Neuronal stem cell (in vitro differentiated cells): ENCODE measurements around the gene ITPR2.

ENCODE experiments used
- DNase-seq: peaks from one replicate; pipeline ENCODE4 v3.0.0-alpha.2; 2013; ENCODE audit warnings: low spot score
- H2AFZ ChIP-seq: one replicate; pipeline ENCODE4 v1.6.1; 2013; ENCODE audit warnings: mild to moderate bottlenecking, low read length, inconsistent platforms
- H2AK5ac ChIP-seq: 2 replicates; pipeline ENCODE4 v1.6.1; 2013; ENCODE audit warnings: low read depth, mild to moderate bottlenecking, inconsistent platforms, low read length, moderate library complexity, mixed read lengths
- H2BK120ac ChIP-seq: 2 replicates; pipeline ENCODE4 v1.6.1; 2013; ENCODE audit warnings: low read depth, mild to moderate bottlenecking, inconsistent platforms, low read length, moderate library complexity, mixed read lengths
- H2BK12ac ChIP-seq: one replicate; pipeline ENCODE4 v1.6.1; 2013; ENCODE audit warnings: low read length, inconsistent platforms
- H2BK15ac ChIP-seq: 2 replicates; pipeline ENCODE4 v1.6.1; 2013; ENCODE audit warnings: mild to moderate bottlenecking, low read length, inconsistent platforms, mixed read lengths
- H2BK5ac ChIP-seq: one replicate; pipeline ENCODE4 v1.6.1; 2013; ENCODE audit warnings: inconsistent platforms, mild to moderate bottlenecking, low read length, moderate library complexity
- H3K14ac ChIP-seq: one replicate; pipeline ENCODE4 v1.6.1; 2013; ENCODE audit warnings: low read length, inconsistent platforms
- H3K18ac ChIP-seq: 2 replicates; pipeline ENCODE4 v1.6.1; 2013; ENCODE audit warnings: low read length, inconsistent platforms
- H3K23ac ChIP-seq: 2 replicates; pipeline ENCODE4 v1.6.1; 2013; ENCODE audit warnings: low read depth, mild to moderate bottlenecking, mixed read lengths, low read length, inconsistent platforms; ENCODE audit not compliant: poor library complexity
- H3K27ac ChIP-seq: replicated peaks from 3 replicates; pipeline ENCODE4 v1.5.1; 2013; ENCODE audit warnings: low read length, inconsistent platforms
- H3K27me3 ChIP-seq, 3 experiments: 2 replicates each; pipeline ENCODE4 v1.6.1; 2013; ENCODE audit warnings: low read length in 3 of 3, mild to moderate bottlenecking in 2 of 3, inconsistent platforms in 1 of 3, low read depth in 1 of 3, mixed read lengths in 1 of 3, moderate library complexity in 1 of 3; ENCODE audit not compliant: control insufficient read depth in 3 of 3, insufficient read depth in 3 of 3
- H3K36me3 ChIP-seq, 2 donors: replicated peaks in 1 of 2; 2 replicates each; pipeline ENCODE4 v1.6.1; 2013; ENCODE audit warnings: low read length in 2 of 2; ENCODE audit not compliant: control insufficient read depth in 2 of 2, insufficient read depth in 2 of 2
- H3K4ac ChIP-seq: 2 replicates; pipeline ENCODE4 v1.6.1; 2013; ENCODE audit warnings: inconsistent platforms, mild to moderate bottlenecking, low read length, moderate library complexity
- H3K4me1 ChIP-seq, 2 donors: 1 replicate in 1 of 2; 2 replicates in 1 of 2; pipeline ENCODE4 v1.6.1; 2013; ENCODE audit warnings: low read length in 2 of 2, low read depth in 1 of 2; ENCODE audit not compliant: control insufficient read depth in 2 of 2, insufficient read depth in 1 of 2
- H3K4me2 ChIP-seq: one replicate; pipeline ENCODE4 v1.6.1; 2013; ENCODE audit warnings: mild to moderate bottlenecking, low read length, inconsistent platforms; ENCODE audit not compliant: insufficient read depth, poor library complexity, severe bottlenecking
- H3K4me3 ChIP-seq, 2 donors: 2 replicates each; pipeline ENCODE4 v1.5.1; 2013; ENCODE audit warnings: low read length in 2 of 2, mild to moderate bottlenecking in 2 of 2, inconsistent platforms in 1 of 2, moderate library complexity in 1 of 2
- H3K79me1 ChIP-seq: one replicate; pipeline ENCODE4 v1.6.1; 2013; ENCODE audit warnings: low read depth, mild to moderate bottlenecking, inconsistent platforms, low read length, moderate library complexity
- H3K9ac ChIP-seq: one replicate; pipeline ENCODE4 v1.6.1; 2013; ENCODE audit warnings: mild to moderate bottlenecking, low read depth, low read length, inconsistent platforms; ENCODE audit not compliant: poor library complexity
- H3K9me3 ChIP-seq, 2 donors: replicated peaks in 1 of 2; 2 replicates each; pipeline versions ENCODE3 to v1.6.1; 2013; ENCODE audit warnings: low read length in 2 of 2, mild to moderate bottlenecking in 2 of 2, inconsistent platforms in 1 of 2, low read depth in 1 of 2, mixed read lengths in 1 of 2, moderate library complexity in 1 of 2; ENCODE audit not compliant: control insufficient read depth in 2 of 2, insufficient read depth in 1 of 2
- H4K8ac ChIP-seq: one replicate; pipeline ENCODE4 v1.6.1; 2013; ENCODE audit warnings: low read depth, mild to moderate bottlenecking, inconsistent platforms, low read length, moderate library complexity
- H4K91ac ChIP-seq: one replicate; pipeline ENCODE4 v1.6.1; 2013; ENCODE audit warnings: low read length, low read depth, mild to moderate bottlenecking, inconsistent platforms; ENCODE audit not compliant: poor library complexity
- WGBS, 2 donors: extraction: QIAGEN DNeasy Blood & Tissue Kit; methylation state at CpG; one replicate each; pipeline ENCODE4 v1.1.7; 2013; ENCODE audit warnings: missing lambda C conversion rate in 2 of 2, mixed read lengths in 1 of 2; ENCODE audit not compliant: insufficient read length in 2 of 2, insufficient replicate concordance in 1 of 2; ENCODE audit errors: extremely low coverage in 2 of 2; 5-methylcytosine and 5-hydroxymethylcytosine counted together

The ITPR2 gene

DNA sequence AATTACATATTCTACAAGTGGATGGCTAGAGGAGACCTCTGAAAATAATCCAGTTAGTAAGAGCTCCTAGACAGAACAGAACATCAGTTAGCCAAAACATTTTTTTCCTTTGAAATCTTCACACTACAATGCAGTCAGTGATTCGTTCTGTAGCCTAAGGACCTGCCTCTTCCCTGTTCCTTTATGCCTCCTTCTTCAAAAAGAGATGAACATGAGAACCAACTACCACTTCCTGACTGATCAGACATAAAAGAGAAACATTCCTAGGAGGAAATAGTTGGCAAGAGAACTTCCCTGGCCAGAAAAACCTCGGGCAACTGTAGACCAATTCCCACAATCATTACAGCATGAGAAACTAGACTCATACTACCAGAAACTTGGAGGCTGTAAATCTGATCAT lies 29.4 kb downstream of the ITPR2 start:
- H3K4me1 ChIP-seq: no peaks in the 10 kb centered on the region
- H3K4me2 ChIP-seq: no peak overlapping the region
- H3K9me3 ChIP-seq: no peaks in the 10 kb centered on the region
- no peaks in the 10 kb centered on the region for H3K27me3 ChIP-seq
- no peak overlapping the region for H2BK5ac ChIP-seq
- no peak overlapping the region for H3K4me3 ChIP-seq
- H2BK15ac ChIP-seq: no peak overlapping the region
- peak overlapping the region; percentile 85 for H2AFZ ChIP-seq
- H3K27ac ChIP-seq: no peak overlapping the region
- no peak overlapping the region for H2BK12ac ChIP-seq
- no peak overlapping the region for H4K91ac ChIP-seq
- no peak for DNase-seq
- H4K8ac ChIP-seq: no peak overlapping the region
- H3K79me1 ChIP-seq: no peaks in the 10 kb centered on the region
- H2BK120ac ChIP-seq: no peak overlapping the region
- H3K14ac ChIP-seq: no peak overlapping the region
- no peak overlapping the region for H3K9ac ChIP-seq
- no peak overlapping the region for H2AK5ac ChIP-seq
- no peaks in the 10 kb centered on the region for H3K36me3 ChIP-seq
- H3K18ac ChIP-seq: no peak overlapping the region
- H3K23ac ChIP-seq: no peak overlapping the region
- no CpG with 5 or more reads among the region's 2 CpGs for WGBS, 2 donors
- H3K4ac ChIP-seq: no peak overlapping the region

DNA sequence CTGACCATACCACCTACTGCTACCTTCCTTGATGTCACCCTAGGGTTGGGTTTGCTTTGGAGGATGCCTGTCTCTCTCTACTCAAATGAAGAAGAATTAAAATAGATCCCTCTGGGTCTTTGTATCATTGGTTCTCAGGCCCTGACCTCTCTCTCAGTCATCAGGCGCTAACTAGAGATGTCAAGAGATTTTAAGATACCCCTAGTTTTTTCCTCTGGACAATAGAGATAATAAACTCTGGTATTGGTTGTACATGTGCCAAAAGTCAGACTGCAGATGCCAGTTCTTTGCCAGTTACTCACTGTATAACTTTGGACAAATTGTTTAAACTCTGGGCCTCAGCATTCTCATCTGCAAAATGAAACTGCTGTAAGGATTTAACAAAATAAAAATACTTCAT lies 31.5 kb downstream of the ITPR2 start:
- Histone ChIP-seq H3K18ac (no peak overlapping the region), H2BK15ac (no peak overlapping the region), H2BK120ac (no peak overlapping the region), H3K4ac (no peak overlapping the region), H2BK5ac (no peak overlapping the region), H2AFZ (no peak overlapping the region), H4K91ac (no peak overlapping the region), H3K79me1 (no peaks in the 10 kb centered on the region), H3K27ac (no peak overlapping the region), H3K9ac (no peak overlapping the region), H3K4me3 (no peak overlapping the region), H3K14ac (no peak overlapping the region), H3K4me2 (no peak overlapping the region), H3K36me3 (no peaks in the 10 kb centered on the region), H4K8ac (no peak overlapping the region), H3K4me1 (no peaks in the 10 kb centered on the region), H3K9me3 (no peaks in the 10 kb centered on the region), H2AK5ac (no peak overlapping the region), H3K23ac (no peak overlapping the region), H3K27me3 (no peaks in the 10 kb centered on the region), H2BK12ac (no peak overlapping the region)
- DNase-seq: no peak
- no CpG with 5 or more reads among the region's 1 CpG for WGBS, 2 donors

DNA sequence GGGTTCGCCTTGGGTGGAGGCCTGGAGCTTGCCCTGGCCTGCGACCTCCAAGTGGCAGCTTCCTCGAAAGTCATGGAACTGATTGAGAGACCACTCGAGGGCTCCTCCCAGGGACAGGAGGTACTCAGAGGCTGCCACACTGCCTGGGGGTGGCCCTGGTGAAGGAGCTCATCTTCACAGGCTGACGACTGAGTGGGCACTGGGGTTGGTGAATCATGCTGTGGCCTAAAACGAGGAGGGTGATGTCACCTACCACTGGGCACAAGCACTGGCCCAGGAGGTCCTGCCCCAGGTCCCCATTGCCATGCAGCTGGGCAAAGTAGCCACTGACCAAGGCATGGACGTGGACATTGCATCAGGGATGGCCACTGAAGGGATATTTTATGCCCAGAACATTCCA lies 32.1 kb downstream of the ITPR2 start:
- no peak overlapping the region for H2BK12ac ChIP-seq
- H2BK120ac ChIP-seq: no peak overlapping the region
- no peaks in the 10 kb centered on the region for H3K36me3 ChIP-seq
- no peaks in the 10 kb centered on the region for H3K4me1 ChIP-seq
- H3K14ac ChIP-seq: no peak overlapping the region
- H3K18ac ChIP-seq: no peak overlapping the region
- H2AK5ac ChIP-seq: no peak overlapping the region
- H3K23ac ChIP-seq: no peak overlapping the region
- no peak overlapping the region for H4K91ac ChIP-seq
- no peak for DNase-seq
- H3K4me2 ChIP-seq: no peak overlapping the region
- peak overlapping the region in 1 of 2 donors; percentile 10 for H3K4me3 ChIP-seq
- no peak overlapping the region for H4K8ac ChIP-seq
- H3K79me1 ChIP-seq: no peaks in the 10 kb centered on the region
- no peaks in the 10 kb centered on the region for H3K27me3 ChIP-seq
- no peak overlapping the region for H2BK15ac ChIP-seq
- H3K27ac ChIP-seq: no peak overlapping the region
- no peaks in the 10 kb centered on the region for H3K9me3 ChIP-seq
- no peak overlapping the region for H3K4ac ChIP-seq
- peak overlapping the region; percentile 34 for H3K9ac ChIP-seq
- WGBS, 2 donors: no CpG with 5 or more reads among the region's 7 CpGs
- H2BK5ac ChIP-seq: no peak overlapping the region
- H2AFZ ChIP-seq: no peak overlapping the region

DNA sequence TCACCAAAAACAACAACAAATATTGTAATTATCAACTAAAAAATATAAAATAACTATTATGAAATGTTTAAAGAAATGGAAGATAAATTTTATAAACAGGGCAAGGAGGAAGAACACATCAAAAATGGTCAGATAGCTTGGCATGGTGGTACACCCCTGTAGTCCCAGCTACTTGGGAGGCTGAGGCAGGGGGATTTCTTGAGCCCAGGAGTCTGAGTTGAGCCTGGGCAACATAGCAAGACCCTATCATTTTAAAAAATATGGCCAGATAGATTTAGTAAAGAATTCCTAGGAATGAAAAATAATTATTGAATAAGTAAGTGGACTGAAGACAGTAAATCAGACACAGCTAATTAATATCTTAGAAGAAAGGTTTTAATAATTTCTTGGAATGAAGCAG lies 32.6 kb downstream of the ITPR2 start:
- DNase-seq: no peak
- no peak overlapping the region for H3K14ac ChIP-seq
- H4K8ac ChIP-seq: no peak overlapping the region
- no peak overlapping the region for H3K4me2 ChIP-seq
- H2AK5ac ChIP-seq: no peak overlapping the region
- H2AFZ ChIP-seq: no peak overlapping the region
- H3K36me3 ChIP-seq: no peaks in the 10 kb centered on the region
- H3K79me1 ChIP-seq: no peaks in the 10 kb centered on the region
- H2BK15ac ChIP-seq: no peak overlapping the region
- H3K27me3 ChIP-seq: no peaks in the 10 kb centered on the region
- H2BK5ac ChIP-seq: no peak overlapping the region
- H2BK12ac ChIP-seq: no peak overlapping the region
- no peak overlapping the region for H3K9ac ChIP-seq
- H3K23ac ChIP-seq: no peak overlapping the region
- H3K4ac ChIP-seq: no peak overlapping the region
- H4K91ac ChIP-seq: no peak overlapping the region
- H3K9me3 ChIP-seq: no peaks in the 10 kb centered on the region
- no peak overlapping the region for H3K18ac ChIP-seq
- H3K27ac ChIP-seq: no peak overlapping the region
- no peaks in the 10 kb centered on the region for H3K4me1 ChIP-seq
- no peak overlapping the region for H3K4me3 ChIP-seq
- no peak overlapping the region for H2BK120ac ChIP-seq
